H9 (cell line): ENCODE data around the gene MRPS26. TPM values are rescaled to one million over a fixed set of nuclear protein-coding genes. Genes with fewer than 3 reads are reported as not detected.

ENCODE experiments used
- DNase-seq: peaks from one replicate; pipeline ENCODE4 v3.0.0-alpha.2; 2017
- H2AFZ ChIP-seq: one replicate; pipeline ENCODE4 v1.6.1; 2013; ENCODE audit warnings: mild to moderate bottlenecking, low read length, control low read depth, moderate library complexity
- H2AK5ac ChIP-seq: 2 replicates; pipeline ENCODE4 v1.6.1; 2013; ENCODE audit warnings: low read length, control low read depth, mixed read lengths; ENCODE audit not compliant: insufficient read length
- H2BK120ac ChIP-seq: one replicate; pipeline ENCODE4 v1.6.1; 2013; ENCODE audit warnings: low read depth, mild to moderate bottlenecking, low read length, control low read depth, inconsistent platforms; ENCODE audit not compliant: poor library complexity, severe bottlenecking
- H2BK12ac ChIP-seq: 2 replicates; pipeline ENCODE4 v1.6.1; 2013; ENCODE audit warnings: low read length, control low read depth, mixed read lengths, low read depth; ENCODE audit not compliant: insufficient read length
- H2BK15ac ChIP-seq: 2 replicates; pipeline ENCODE4 v1.6.1; 2013; ENCODE audit warnings: low read depth, low read length, control low read depth
- H2BK20ac ChIP-seq: one replicate; pipeline ENCODE4 v1.6.1; 2013; ENCODE audit warnings: low read depth, mild to moderate bottlenecking, low read length, control low read depth, inconsistent platforms; ENCODE audit not compliant: poor library complexity, severe bottlenecking
- H2BK5ac ChIP-seq: 2 replicates; pipeline ENCODE4 v1.6.1; 2013; ENCODE audit warnings: low read length, control low read depth, mixed read lengths; ENCODE audit not compliant: insufficient read length
- H3K14ac ChIP-seq: 2 replicates; pipeline ENCODE4 v1.6.1; 2013; ENCODE audit warnings: low read length, control low read depth; ENCODE audit not compliant: insufficient read depth
- H3K18ac ChIP-seq: 2 replicates; pipeline ENCODE4 v1.6.1; 2013; ENCODE audit warnings: low read depth, mild to moderate bottlenecking, mixed read lengths, low read length, control low read depth; ENCODE audit not compliant: insufficient read length
- H3K23ac ChIP-seq: 2 replicates; pipeline ENCODE4 v1.6.1; 2013; ENCODE audit warnings: low read length, control low read depth, mixed read lengths, low read depth; ENCODE audit not compliant: insufficient read length
- H3K23me2 ChIP-seq: 2 replicates; pipeline ENCODE4 v1.6.1; 2013; ENCODE audit warnings: low read depth, mild to moderate bottlenecking, mixed read lengths, low read length, control low read depth; ENCODE audit not compliant: insufficient read length, poor library complexity, severe bottlenecking
- H3K27ac ChIP-seq: 2 replicates; pipeline ENCODE4 v1.5.1; 2013; ENCODE audit warnings: low read length, control low read depth, mixed read lengths, low read depth; ENCODE audit not compliant: insufficient read length
- H3K27me3 ChIP-seq: 2 replicates; pipeline ENCODE4 v1.6.1; 2013; ENCODE audit warnings: low read length, control low read depth, inconsistent platforms; ENCODE audit not compliant: insufficient read depth
- H3K4ac ChIP-seq: 2 replicates; pipeline ENCODE4 v1.6.1; 2013; ENCODE audit warnings: low read depth, mild to moderate bottlenecking, control low read depth, inconsistent platforms, low read length, moderate library complexity
- H3K4me1 ChIP-seq: 2 replicates; pipeline ENCODE4 v1.6.1; 2013; ENCODE audit warnings: low read length, control low read depth, inconsistent platforms; ENCODE audit not compliant: insufficient read depth
- H3K4me2 ChIP-seq: 2 replicates; pipeline ENCODE4 v1.6.1; 2013; ENCODE audit warnings: low read length, control low read depth, mixed read lengths; ENCODE audit not compliant: insufficient read length, insufficient read depth
- H3K56ac ChIP-seq: 2 replicates; pipeline ENCODE4 v1.6.1; 2013; ENCODE audit warnings: low read depth, mild to moderate bottlenecking, mixed read lengths, low read length, control low read depth; ENCODE audit not compliant: insufficient read length
- H3K79me1 ChIP-seq: 2 replicates; pipeline ENCODE4 v1.6.1; 2013; ENCODE audit warnings: low read depth, mild to moderate bottlenecking, moderate library complexity, low read length, control low read depth, inconsistent platforms; ENCODE audit not compliant: insufficient read depth, poor library complexity, severe bottlenecking
- H3K79me2 ChIP-seq: 2 replicates; pipeline ENCODE4 v1.6.1; 2013; ENCODE audit warnings: low read length, control low read depth, inconsistent platforms; ENCODE audit not compliant: insufficient read depth
- H3K9ac ChIP-seq: 2 replicates; pipeline ENCODE4 v1.6.1; 2013; ENCODE audit warnings: low read length, control low read depth, mixed read lengths; ENCODE audit not compliant: insufficient read length; ENCODE audit errors: extremely low read depth
- H3K9me3 ChIP-seq: one replicate; pipeline ENCODE4 v1.6.1; 2013; ENCODE audit warnings: low read depth, low read length, inconsistent platforms; ENCODE audit not compliant: control insufficient read depth
- H3T11ph ChIP-seq: one replicate; pipeline ENCODE4 v1.6.1; 2013; ENCODE audit warnings: mild to moderate bottlenecking, low read length, control low read depth, inconsistent platforms
- H4K20me1 ChIP-seq: one replicate; pipeline ENCODE4 v1.6.1; 2013; ENCODE audit not compliant: control insufficient read depth, insufficient read length, insufficient read depth
- H4K5ac ChIP-seq: 2 replicates; pipeline ENCODE4 v1.6.1; 2013; ENCODE audit warnings: low read depth, mild to moderate bottlenecking, mixed read lengths, low read length, control low read depth; ENCODE audit not compliant: insufficient read length
- H4K8ac ChIP-seq: replicated peaks from 2 replicates; pipeline ENCODE4 v1.6.1; 2013; ENCODE audit warnings: low read length, control low read depth, mixed read lengths, low read depth; ENCODE audit not compliant: insufficient read length
- H4K91ac ChIP-seq: 2 replicates; pipeline ENCODE4 v1.6.1; 2013; ENCODE audit warnings: low read depth, mild to moderate bottlenecking, moderate library complexity, mixed read lengths, low read length, control low read depth; ENCODE audit not compliant: insufficient read length
- H3K27ac Mint-ChIP-seq, 3 experiments: 2 replicates in 2 of 3; 3 replicates in 1 of 3; pipeline ENCODE4 v1.8.0; 2020 to 2021; ENCODE audit warnings: mixed read lengths in 3 of 3, mild to moderate bottlenecking in 1 of 3, moderate library complexity in 1 of 3
- H3K27me3 Mint-ChIP-seq: 2 replicates; pipeline ENCODE4 v1.8.0; 2021; ENCODE audit warnings: low read depth, mild to moderate bottlenecking, moderate library complexity, mixed read lengths
- H3K36me3 Mint-ChIP-seq, 3 experiments: 2 replicates in 2 of 3; 3 replicates in 1 of 3; pipeline ENCODE4 v1.8.0; 2020 to 2021; ENCODE audit warnings: low read depth in 3 of 3, mixed read lengths in 3 of 3; ENCODE audit not compliant: insufficient read depth in 1 of 3
- H3K4me1 Mint-ChIP-seq, 2 experiments: 2 replicates each; pipeline ENCODE4 v1.8.0; 2020; ENCODE audit warnings: mixed read lengths in 2 of 2
- H3K4me3 Mint-ChIP-seq, 2 experiments: 2 replicates in 1 of 2; 3 replicates in 1 of 2; pipeline ENCODE4 v1.8.0; 2020 to 2021; ENCODE audit warnings: mild to moderate bottlenecking in 2 of 2, mixed read lengths in 2 of 2, moderate library complexity in 1 of 2
- H3K9me3 Mint-ChIP-seq, 2 experiments: 2 replicates in 1 of 2; 3 replicates in 1 of 2; pipeline ENCODE4 v1.8.0; 2020; ENCODE audit warnings: mild to moderate bottlenecking in 2 of 2, mixed read lengths in 2 of 2, moderate library complexity in 1 of 2
- CTCF ChIP-seq: fragments of 200-600 bp; sonication (generic); conservative IDR thresholded peaks from 3 replicates; pipeline ENCODE4 v1.8.0; 2021; ENCODE audit warnings: antibody characterized with exemption, mild to moderate bottlenecking
- WGBS: extraction: QIAGEN DNeasy Blood & Tissue Kit; methylation state at CpG from one replicate; pipeline ENCODE4 v1.1.7; 2013; ENCODE audit warnings: missing lambda C conversion rate, low lambda C conversion rate, mixed read lengths; ENCODE audit not compliant: insufficient read length; ENCODE audit errors: extremely low coverage; 5-methylcytosine and 5-hydroxymethylcytosine counted together
- total RNA-seq: library from RNA; stranded (reverse); gene quantifications from 2 replicates; pipeline ENCODE4 v1.2.1, GENCODE V29; 2021

The MRPS26 gene
- total RNA-seq, 1 experiment from 2014 or later = 97.6 TPM

GRCh38 chr20:3092611-3093379 lies 46.9 kb downstream of the MRPS26 start:
- Histone ChIP-seq H3K14ac (peak overlapping the region; percentile 83; the same call in 1 of the 2 replicates), H3K4me1 (no peaks in the 10 kb centered on the region), H2BK120ac (no peak overlapping the region), H3K79me2 (no peaks in the 10 kb centered on the region), H3K4ac (no peak overlapping the region), H2BK20ac (no peak overlapping the region), H2BK5ac (no peak overlapping the region), H4K8ac (no peak overlapping the region), H3K79me1 (no peaks in the 10 kb centered on the region), H2BK15ac (no peak overlapping the region; the same call in 1 of the 2 replicates), H3K23ac (no peak overlapping the region), H2BK12ac (no peak overlapping the region), H4K91ac (no peak overlapping the region), H4K20me1 (no peaks in the 10 kb centered on the region), H3K9ac (no peak overlapping the region), H3K4me2 (peak overlapping the region; percentile 44), H3K27me3 (no peaks in the 10 kb centered on the region), H2AFZ (no peak overlapping the region), H3K9me3 (no peaks in the 10 kb centered on the region), H3K18ac (peak overlapping the region; percentile 57), H3K56ac (no peak overlapping the region), H4K5ac (no peak overlapping the region), H3K23me2 (peaks cover 11% of the 10 kb centered on the region), H3K27ac (no peak overlapping the region), H2AK5ac (no peak overlapping the region), H3T11ph (no peak overlapping the region)
- no peaks in the 10 kb centered on the region for H3K36me3 Mint-ChIP-seq
- peaks cover 23% of the 10 kb centered on the region for H3K27me3 Mint-ChIP-seq
- no peaks in the 10 kb centered on the region for H3K9me3 Mint-ChIP-seq
- H3K27ac Mint-ChIP-seq = peak overlapping the region in 1 of 3 experiments; percentile 90; a peak in 1 of 7 replicates
- H3K4me1 Mint-ChIP-seq = peaks cover 0 to 9% of the 10 kb centered on the region in 2 experiments; a peak in 2 of 4 replicates
- no CpG with 5 or more reads among the region's 81 CpGs for WGBS
- TF ChIP-seq CTCF = no peak
- peak overlapping the region; percentile 61 to 69; a peak in 3 of 5 replicates for H3K4me3 Mint-ChIP-seq
- DNase-seq = peak; percentile 52
